ENCODE results near the gene PUSL1.

DNA sequence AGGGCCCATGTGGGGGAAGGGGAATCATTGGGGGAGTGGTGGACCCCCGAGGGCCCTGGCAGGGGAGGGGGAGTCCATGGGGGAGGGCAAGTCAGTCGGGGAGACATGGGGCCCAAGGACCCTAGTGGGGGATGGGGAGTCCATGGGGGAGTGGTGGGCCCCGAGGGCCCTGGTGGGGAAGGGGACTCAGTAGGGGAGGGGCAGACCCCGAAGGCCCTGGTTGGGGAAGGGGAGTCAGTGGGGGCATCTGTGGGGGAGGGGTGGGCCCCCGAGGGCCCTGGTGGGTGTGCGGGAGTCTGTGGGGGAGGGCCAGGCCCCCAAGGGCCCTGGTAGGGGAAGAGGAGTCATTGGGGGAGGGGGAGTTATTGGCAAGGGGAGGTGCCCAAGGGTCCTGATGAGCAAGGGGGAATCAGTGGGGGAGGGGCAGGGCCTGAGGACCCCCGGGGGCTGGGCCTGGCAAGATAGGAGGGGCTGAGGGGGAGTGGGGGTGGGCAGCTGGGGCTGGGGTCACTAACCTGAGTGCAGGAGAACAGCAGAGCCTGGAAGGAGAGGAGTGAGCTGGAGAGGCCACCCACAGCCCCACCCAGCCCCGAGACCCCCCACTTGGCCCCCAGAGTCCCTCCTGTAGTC lies 47.9 kb downstream of the PUSL1 start:
- TF ChIP-seq CTCF (conservative IDR thresholded peaks at IDR 0.05; ENCODE audit: low read depth, low read length): no peak
- TF ChIP-seq EZH2 (IDR thresholded peaks at IDR 0.05; ENCODE audit: borderline replicate concordance, low read depth, low read length, poor library complexity, severe bottlenecking): no peak
